Measurements from ENCODE around the gene INPP4A.

The INPP4A gene

GRCh38 chr2:98484652-98485452, 40.2 kb downstream of the INPP4A start:
- H3K4me3 ChIP-seq (replicated peaks; ENCODE audit: insufficient read depth, low read length): no peak overlapping the region
- TF ChIP-seq POLR2AphosphoS5 (IDR thresholded peaks at IDR 0.05; ENCODE audit: low read depth) (no peak), GABPA (IDR thresholded peaks at IDR 0.05; ENCODE audit: low read depth) (no peak), SPI1 (IDR thresholded peaks at IDR 0.05; ENCODE audit: borderline replicate concordance, low read depth) (no peak), CTCF (IDR thresholded peaks at IDR 0.05; ENCODE audit: insufficient read depth, low read length) (no peak), REST (IDR thresholded peaks at IDR 0.05; ENCODE audit: insufficient replicate concordance, low read depth) (no peak)
- no peak for DNase-seq (ENCODE audit: low read depth in 1 of 2, low spot score in 1 of 2)
- H3K27ac ChIP-seq (replicated peaks): no peak overlapping the region
- H3K27me3 ChIP-seq (ENCODE audit: insufficient read depth, poor library complexity, severe bottlenecking): no peaks in the 10 kb centered on the region

- DNase-seq (ENCODE audit: low read depth in 1 of 2, low spot score in 1 of 2): no peak
- Histone ChIP-seq H3K27me3 (ENCODE audit: insufficient read depth, poor library complexity, severe bottlenecking) (no peaks in the 10 kb centered on the region), H3K4me3 (replicated peaks; ENCODE audit: insufficient read depth, low read length) (no peak overlapping the region), H3K27ac (replicated peaks) (no peak overlapping the region)
- TF ChIP-seq POLR2AphosphoS5 (IDR thresholded peaks at IDR 0.05; ENCODE audit: low read depth) (no peak), SPI1 (IDR thresholded peaks at IDR 0.05; ENCODE audit: borderline replicate concordance, low read depth) (no peak)
Observed at GRCh38 chr2:98485453-98485755, 40.7 kb downstream of the INPP4A start.

- Histone ChIP-seq H3K27ac (replicated peaks) (no peak overlapping the region), H3K4me3 (replicated peaks; ENCODE audit: insufficient read depth, low read length) (no peak overlapping the region), H3K27me3 (ENCODE audit: insufficient read depth, poor library complexity, severe bottlenecking) (no peaks in the 10 kb centered on the region)
- no peak for DNase-seq (ENCODE audit: low read depth in 1 of 2, low spot score in 1 of 2)
- no peak for TF ChIP-seq CTCF (IDR thresholded peaks at IDR 0.05; ENCODE audit: insufficient read depth, low read length)
- no peak for TF ChIP-seq GABPA (IDR thresholded peaks at IDR 0.05; ENCODE audit: low read depth)
- TF ChIP-seq POLR2AphosphoS5 (IDR thresholded peaks at IDR 0.05; ENCODE audit: low read depth): no peak
- no peak for TF ChIP-seq SPI1 (IDR thresholded peaks at IDR 0.05; ENCODE audit: borderline replicate concordance, low read depth)
- no peak for TF ChIP-seq REST (IDR thresholded peaks at IDR 0.05; ENCODE audit: insufficient replicate concordance, low read depth)
Observed at GRCh38 chr2:98486374-98486981, 41.8 kb downstream of the INPP4A start.

GRCh38 chr2:98487101-98487805, 42.6 kb downstream of the INPP4A start:
- Histone ChIP-seq H3K27me3 (ENCODE audit: insufficient read depth, poor library complexity, severe bottlenecking) (no peaks in the 10 kb centered on the region), H3K27ac (replicated peaks) (no peak overlapping the region), H3K4me3 (replicated peaks; ENCODE audit: insufficient read depth, low read length) (no peak overlapping the region)
- TF ChIP-seq GABPA (IDR thresholded peaks at IDR 0.05; ENCODE audit: low read depth) (no peak), POLR2AphosphoS5 (IDR thresholded peaks at IDR 0.05; ENCODE audit: low read depth) (no peak), CTCF (IDR thresholded peaks at IDR 0.05; ENCODE audit: insufficient read depth, low read length) (no peak), REST (IDR thresholded peaks at IDR 0.05; ENCODE audit: insufficient replicate concordance, low read depth) (no peak), SPI1 (IDR thresholded peaks at IDR 0.05; ENCODE audit: borderline replicate concordance, low read depth) (no peak)
- DNase-seq (ENCODE audit: low read depth in 1 of 2, low spot score in 1 of 2): no peak

Measured in HL-60 (cell line).